HG03520 (cell line): ENCODE measurements around the gene RECQL5.
"Not testable (repeated sequence)": the region's sequence is repeated elsewhere in the genome, so short reads cannot be mapped to it uniquely, and the experiment has no call there.

ENCODE experiments used
- ATAC-seq: cut with Tn5 transposase; IDR thresholded peaks from one replicate; pipeline ENCODE4 v1.9.1; 2021; ENCODE audit warnings: mild to moderate bottlenecking, moderate library complexity; ENCODE audit not compliant: unreplicated experiment

RECQL5 gene

DNA sequence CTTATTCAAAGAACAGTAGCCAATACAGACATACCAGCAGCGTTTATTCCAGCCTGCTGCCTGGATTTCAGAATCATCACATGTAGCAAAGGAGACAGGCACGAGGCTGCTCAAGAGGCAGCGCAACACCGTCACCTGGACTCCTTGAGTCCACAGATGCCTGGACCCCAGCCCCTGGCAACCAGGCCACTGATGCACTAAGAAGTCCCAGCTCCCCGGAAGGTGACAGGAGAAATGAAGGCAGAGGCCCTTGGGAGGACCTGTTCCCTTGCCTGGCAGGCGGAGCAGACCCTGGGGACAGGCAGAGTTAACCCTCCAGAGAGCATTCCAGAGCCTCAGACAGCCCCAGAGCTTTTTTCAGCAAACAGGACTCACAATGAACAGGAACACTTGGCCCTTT, 17.3 kb downstream of the RECQL5 start:
- no peak for ATAC-seq

DNA sequence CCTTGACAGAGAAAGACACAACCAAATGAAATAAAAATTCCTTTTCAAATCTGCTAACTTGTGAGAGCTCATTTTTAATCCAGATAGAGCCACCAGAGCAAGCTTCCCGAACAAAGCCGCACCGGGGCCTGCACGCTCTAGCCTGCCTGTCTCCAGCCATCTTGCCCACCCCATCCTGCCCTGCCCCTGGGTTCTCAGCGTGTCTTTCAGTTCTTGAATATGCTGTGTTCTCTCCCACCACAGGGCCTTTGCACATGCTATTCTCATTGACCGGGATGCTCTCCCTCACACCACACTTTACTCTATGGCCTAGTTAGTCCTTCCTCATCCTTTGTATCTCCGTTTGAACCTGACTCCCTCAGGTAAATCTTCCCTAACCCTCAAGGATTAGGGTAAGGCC, 19.0 kb downstream of the RECQL5 start:
- ATAC-seq = no peak

DNA sequence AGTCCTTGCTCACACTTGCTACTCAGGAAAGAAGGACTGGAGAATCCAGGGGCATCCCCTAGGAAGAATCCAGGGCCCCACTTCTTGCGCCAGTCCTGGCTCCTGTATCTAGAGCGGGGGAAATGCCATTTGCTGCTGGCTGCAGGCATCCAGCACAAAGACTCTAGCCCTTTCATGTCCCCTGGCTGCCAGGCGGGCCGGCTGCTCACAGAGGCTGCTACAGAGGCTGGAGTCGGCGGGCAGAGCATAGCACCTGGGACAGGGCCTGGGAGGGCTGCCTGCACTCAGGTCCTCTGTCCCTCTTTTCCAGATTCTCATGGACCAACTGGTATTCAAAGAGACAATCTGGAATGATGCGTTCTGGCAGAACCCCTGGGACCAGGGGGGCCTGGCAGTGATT, 19.9 kb downstream of the RECQL5 start:
- no peak for ATAC-seq

GRCh38 chr17:75646638-75646992, 20.3 kb downstream of the RECQL5 start:
- no peak for ATAC-seq

- ATAC-seq = no peak
These were observed 20.9 kb downstream of the RECQL5 start for GRCh38 chr17:75645889-75646637.

DNA sequence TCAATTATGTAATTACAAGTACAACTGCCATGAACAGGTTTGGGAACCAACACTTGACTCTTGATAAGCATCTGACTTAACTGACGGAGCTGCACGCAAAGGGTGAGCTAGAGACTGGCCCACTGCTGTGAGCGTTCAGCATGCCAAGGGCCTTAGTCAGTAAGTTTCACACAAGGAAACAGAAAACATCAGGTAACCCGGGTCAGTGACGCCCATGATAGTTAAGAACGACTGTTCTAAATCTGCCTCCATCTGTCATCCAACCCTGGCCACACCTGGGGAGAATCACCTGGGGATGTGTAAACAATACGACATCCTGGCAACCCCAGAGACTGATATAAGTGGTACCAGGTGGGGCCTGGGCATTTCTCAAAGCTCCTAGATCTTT, 21.5 kb downstream of the RECQL5 start:
- no peak for ATAC-seq

DNA sequence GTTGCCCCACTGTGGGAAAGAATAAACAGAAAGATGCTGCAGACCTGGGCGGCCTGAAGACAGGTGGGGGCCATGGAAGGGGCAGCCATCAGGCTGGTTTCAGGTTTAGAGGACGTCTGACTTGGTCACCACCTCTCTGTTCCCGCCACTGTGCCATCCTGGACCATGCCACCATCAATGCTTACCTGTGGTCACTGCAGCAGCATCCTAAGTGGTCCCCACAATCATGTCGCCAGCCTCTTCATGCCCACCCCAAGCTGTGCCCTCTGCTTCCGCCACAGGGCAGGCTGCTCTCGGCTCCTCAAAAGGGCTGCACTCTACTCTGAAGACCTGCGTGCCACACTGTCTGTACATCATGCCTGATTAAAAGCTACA, 23.3 kb downstream of the RECQL5 start:
- ATAC-seq = no peak

- ATAC-seq = no peak
These were observed 23.9 kb downstream of the RECQL5 start for GRCh38 chr17:75642784-75643642.

DNA sequence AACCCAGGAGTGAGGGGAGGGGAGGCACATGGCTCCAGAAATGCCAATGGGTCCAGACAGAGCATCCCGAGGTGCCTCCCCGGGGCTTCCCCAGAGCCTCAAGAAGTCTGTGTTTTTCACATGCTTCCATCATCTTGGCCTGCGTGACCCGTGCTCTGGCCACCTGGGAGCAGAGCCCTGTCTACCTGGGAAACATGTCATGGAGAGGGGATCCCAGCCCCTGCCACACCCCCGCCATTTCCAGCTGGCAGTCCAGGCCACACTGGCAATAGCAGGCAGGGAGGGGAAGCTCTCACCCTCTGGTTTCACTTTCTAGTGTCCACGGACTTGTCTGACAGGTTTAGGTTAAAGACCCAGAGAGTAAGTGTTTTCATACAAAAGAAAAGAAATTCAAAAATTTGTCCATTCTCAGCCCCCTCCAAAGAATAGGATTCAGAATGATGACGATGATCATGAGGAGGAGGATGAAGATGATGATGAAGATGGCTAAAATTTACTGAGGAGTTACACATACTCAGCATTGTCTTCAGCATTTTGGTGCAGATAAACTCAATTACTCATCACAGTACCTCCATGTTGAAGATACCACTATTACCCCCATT, 24.7 kb downstream of the RECQL5 start:
- no peak for ATAC-seq

DNA sequence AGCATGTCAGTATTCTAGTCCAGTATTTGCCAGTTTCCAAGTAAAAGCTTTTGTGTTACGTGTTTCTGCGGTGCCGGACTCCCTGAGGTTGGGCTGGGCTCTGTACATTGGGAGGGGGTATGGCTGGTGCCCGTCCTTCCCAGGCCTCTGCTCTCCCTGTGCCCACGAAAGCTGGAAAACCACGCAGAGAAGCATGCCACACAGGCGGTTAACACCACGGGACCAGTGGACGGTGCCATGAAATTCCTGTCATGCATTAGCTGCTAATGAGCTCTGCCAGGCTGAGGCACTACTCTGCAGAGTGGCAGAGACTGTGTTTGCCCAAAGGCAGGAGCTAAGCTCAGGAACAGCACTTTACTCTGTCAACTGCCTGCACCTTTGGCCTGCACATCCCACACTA, 25.6 kb downstream of the RECQL5 start:
- no peak for ATAC-seq

DNA sequence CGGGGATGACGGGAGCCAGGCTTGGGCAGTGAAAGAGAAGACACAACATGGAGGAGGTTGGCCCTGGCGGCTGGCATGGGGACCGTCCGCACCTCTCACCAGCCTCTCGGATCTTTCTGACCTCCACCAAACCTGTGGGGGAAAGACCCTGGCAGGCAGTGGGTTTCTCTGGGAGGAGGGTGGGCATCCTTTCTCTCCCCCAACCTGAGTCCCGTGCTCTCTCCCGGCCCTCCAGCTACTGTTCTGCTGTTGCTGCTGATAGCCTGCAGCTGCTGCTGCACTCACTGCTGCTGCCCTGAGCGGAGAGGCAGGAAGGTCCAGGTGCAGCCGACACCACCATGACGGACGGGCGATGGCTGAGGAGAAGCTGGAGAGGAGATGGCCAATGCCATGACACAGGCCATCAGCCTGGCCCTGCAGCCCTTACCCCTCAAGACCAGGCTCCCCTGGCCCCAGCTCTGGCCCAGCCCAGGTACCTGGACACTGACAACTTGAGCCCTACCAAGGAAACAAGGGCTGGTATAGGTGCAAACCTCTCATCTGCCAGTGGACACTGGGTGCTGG, 26.3 kb downstream of the RECQL5 start:
- ATAC-seq = no peak

DNA sequence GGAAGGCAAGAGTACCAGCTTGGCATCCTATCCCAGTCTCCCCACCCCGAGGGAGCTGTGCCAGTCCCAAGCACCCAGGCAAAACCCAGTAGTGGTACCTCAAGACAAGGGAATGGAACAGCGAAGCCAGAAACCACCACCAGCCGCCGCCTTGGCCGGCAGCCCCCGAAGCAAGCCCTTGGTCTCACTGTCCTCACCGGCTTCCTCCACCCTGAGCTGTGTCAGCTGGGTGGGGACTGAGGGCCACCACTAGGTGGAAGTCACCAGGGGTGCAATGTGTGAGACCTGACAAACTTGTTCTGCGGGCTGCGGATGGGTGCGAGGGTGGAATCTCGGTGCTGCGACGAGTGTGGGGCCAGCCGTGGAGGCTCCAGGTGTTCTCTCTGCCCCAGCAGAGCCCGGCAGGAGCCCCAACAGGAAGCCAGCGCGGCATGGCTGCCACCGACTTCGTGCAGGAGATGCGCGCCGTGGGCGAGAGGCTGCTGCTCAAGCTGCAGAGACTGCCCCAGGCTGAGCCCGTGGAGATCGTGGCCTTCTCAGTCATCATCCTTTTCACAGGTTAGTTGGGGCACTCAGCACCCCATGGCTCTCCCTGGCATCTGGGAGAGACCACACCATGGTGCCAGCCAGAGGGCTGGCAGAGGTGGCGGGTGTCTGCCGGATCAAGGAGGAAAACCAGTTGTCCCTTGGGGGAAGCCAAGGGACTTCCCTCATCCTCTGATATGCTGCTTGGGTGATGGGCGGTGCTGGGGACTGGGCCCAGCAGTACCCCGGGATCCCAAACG, 27.0 kb downstream of the RECQL5 start:
- no peak for ATAC-seq

DNA sequence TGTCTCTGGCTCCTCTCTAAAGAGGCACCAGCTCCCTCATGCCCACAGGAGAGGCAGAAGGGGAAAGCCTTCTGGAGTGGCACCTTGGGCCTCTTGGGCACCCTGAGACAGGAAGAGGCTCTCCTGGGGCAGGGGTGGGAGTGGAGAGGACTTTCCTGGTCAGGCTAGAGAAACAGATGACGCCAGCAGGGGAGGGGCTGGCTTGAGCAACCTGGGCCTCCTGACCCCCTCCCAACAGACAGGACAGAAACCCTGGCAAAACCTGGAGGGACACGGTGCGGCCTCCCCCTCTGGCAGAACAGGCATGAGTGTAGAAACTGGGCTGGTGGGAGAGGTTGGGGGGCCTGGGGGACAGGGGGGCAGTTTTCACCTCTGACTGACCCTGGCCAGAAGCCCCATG, 27.6 kb downstream of the RECQL5 start:
- ATAC-seq = no peak

GRCh38 chr17:75638893-75639292, 28.1 kb downstream of the RECQL5 start:
- no peak for ATAC-seq

GRCh38 chr17:75638039-75638438, 28.9 kb downstream of the RECQL5 start:
- ATAC-seq = not testable (repeated sequence)

DNA sequence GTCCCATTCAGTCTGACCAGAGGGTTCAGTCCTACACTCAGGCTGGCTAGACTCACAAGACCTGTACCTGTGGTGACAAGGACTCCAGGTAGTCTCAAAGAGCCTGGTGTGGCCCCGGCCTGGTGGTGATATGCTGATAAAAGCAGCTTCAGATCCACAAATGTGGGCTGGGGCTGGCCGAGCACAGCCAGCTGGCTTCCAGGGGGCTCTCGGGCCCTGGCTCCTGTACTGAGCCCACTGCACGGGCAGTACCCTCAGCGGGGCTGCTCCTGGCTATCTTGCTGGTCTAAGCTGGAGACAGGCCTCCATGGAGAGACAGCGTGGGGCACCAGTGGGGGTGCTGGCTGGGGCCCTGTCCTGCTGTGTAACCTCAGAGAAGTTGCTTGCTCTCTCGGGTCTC, 29.4 kb downstream of the RECQL5 start:
- ATAC-seq = no peak

DNA sequence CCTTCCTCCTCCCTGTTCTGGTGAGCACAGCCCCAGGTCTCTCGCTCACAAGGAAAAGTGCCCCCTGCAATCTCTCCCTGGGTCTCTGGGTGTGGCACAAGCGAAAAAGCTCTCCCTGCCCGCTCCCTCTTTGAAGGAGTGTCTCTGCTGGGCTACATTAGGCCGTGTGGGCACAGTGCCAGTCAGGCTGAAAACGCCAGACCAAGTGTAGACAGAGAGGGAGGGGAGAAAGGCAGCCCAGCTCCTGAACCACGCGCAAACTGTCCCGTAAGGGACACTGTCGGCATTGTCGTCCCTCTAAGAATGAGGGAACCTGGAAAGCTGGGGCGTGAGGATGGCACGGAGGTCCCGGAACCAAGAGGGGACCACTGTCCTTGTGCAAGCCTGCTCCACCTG, 29.8 kb downstream of the RECQL5 start:
- no peak for ATAC-seq

GRCh38 chr17:75636381-75637142, 30.4 kb downstream of the RECQL5 start:
- ATAC-seq = no peak

- ATAC-seq = no peak
These were observed 31.2 kb downstream of the RECQL5 start for GRCh38 chr17:75635610-75636202.
